SU-DHL-6 (cell line): Measurements from ENCODE around the gene PTGR3.

Experiments used
- H2AFZ ChIP-seq: fragments of 200-600 bp; sonication (generic); 2 replicates; pipeline ENCODE4 v1.6.1; 2014; ENCODE audit warnings: low read depth, mild to moderate bottlenecking, moderate library complexity, mixed read lengths, antibody characterized with exemption, low read length; ENCODE audit not compliant: severe bottlenecking
- H3F3A ChIP-seq: fragments of 200-600 bp; shearing (Covaris generic); 2 replicates; pipeline ENCODE4 v1.6.0; 2016; ENCODE audit warnings: antibody characterized with exemption, mild to moderate bottlenecking; ENCODE audit not compliant: insufficient read depth
- H3K27ac ChIP-seq: fragments of 200-600 bp; sonication (generic); 2 replicates; pipeline ENCODE4 v1.5.1; 2016; ENCODE audit warnings: low read depth, mild to moderate bottlenecking, low read length, moderate library complexity, mixed read lengths
- H3K27me3 ChIP-seq: fragments of 200-600 bp; sonication (generic), shearing (Covaris generic); 2 replicates; pipeline ENCODE4 v1.6.0; 2014; ENCODE audit warnings: mild to moderate bottlenecking, low read length
- H3K36me3 ChIP-seq: fragments of 200-600 bp; sonication (generic); 2 replicates; pipeline ENCODE4 v1.6.1; 2014; ENCODE audit warnings: mild to moderate bottlenecking, low read length, mixed read lengths
- H3K4me2 ChIP-seq: fragments of 300-600, 200-600 bp; shearing (Covaris generic), sonication (generic); 2 replicates; pipeline ENCODE4 v1.6.0; 2014; ENCODE audit warnings: low read length, low read depth, mild to moderate bottlenecking; ENCODE audit not compliant: poor library complexity, severe bottlenecking
- H3K4me3 ChIP-seq: fragments of 200-600 bp; sonication (generic); 2 replicates; pipeline ENCODE4 v1.5.1; 2014; ENCODE audit warnings: antibody characterized with exemption, low read length, mild to moderate bottlenecking, mixed read lengths; ENCODE audit not compliant: insufficient read depth, poor library complexity, severe bottlenecking
- H3K79me2 ChIP-seq: fragments of 200-600 bp; sonication (generic); 2 replicates; pipeline ENCODE4 v1.6.1; 2014; ENCODE audit warnings: mild to moderate bottlenecking, low read length, moderate library complexity; ENCODE audit not compliant: insufficient read depth
- H3K9ac ChIP-seq: fragments of 200-600 bp; sonication (generic); 2 replicates; pipeline ENCODE4 v1.7.0; 2014; ENCODE audit warnings: mild to moderate bottlenecking, low read length
- H3K9me2 ChIP-seq: fragments of 200-600 bp; sonication (generic); replicated peaks from 2 replicates; pipeline ENCODE4 v1.6.1; 2014; ENCODE audit warnings: low read length; ENCODE audit not compliant: insufficient read depth
- H3K9me3 ChIP-seq: fragments of 200-600 bp; sonication (generic); 2 replicates; pipeline ENCODE4 v1.6.1; 2014; ENCODE audit warnings: low read length, mixed read lengths; ENCODE audit not compliant: insufficient read depth
- H4K20me1 ChIP-seq: fragments of 200-600 bp; sonication (generic); 2 replicates; pipeline ENCODE4 v1.6.1; 2014; ENCODE audit warnings: low read depth, mild to moderate bottlenecking, antibody characterized with exemption, low read length, moderate library complexity, mixed read lengths
- CTCF ChIP-seq: fragments of 200-600 bp; sonication (generic); IDR thresholded peaks from one replicate; pipeline ENCODE4 v1.5.1; 2017; ENCODE audit warnings: antibody characterized with exemption, mild to moderate bottlenecking, low read length, moderate library complexity; ENCODE audit not compliant: insufficient read depth, poor library complexity, severe bottlenecking
- EZH2phosphoT487 ChIP-seq: fragments of 200-600 bp; sonication (generic), shearing (Covaris generic); conservative IDR thresholded peaks from 2 replicates; pipeline ENCODE4 v1.6.1; 2018; ENCODE audit warnings: mild to moderate bottlenecking, antibody characterized with exemption, low read length, moderate library complexity, mixed read lengths

Gene PTGR3

GRCh38 chr18:75162978-75163377 lies 46.0 kb downstream of the PTGR3 start:
- Histone ChIP-seq H3K36me3 (no peaks in the 10 kb centered on the region), H3K79me2 (no peaks in the 10 kb centered on the region), H2AFZ (no peak overlapping the region), H3K27me3 (no peaks in the 10 kb centered on the region), H3K9ac (no peak overlapping the region), H3K9me3 (no peaks in the 10 kb centered on the region), H3K4me3 (no peak overlapping the region), H4K20me1 (no peaks in the 10 kb centered on the region), H3K9me2 (no peaks in the 10 kb centered on the region), H3F3A (no peaks in the 10 kb centered on the region), H3K27ac (no peak overlapping the region), H3K4me2 (no peak overlapping the region)
- TF ChIP-seq EZH2phosphoT487 (no peak), CTCF (no peak)

GRCh38 chr18:75162467-75162866 lies 46.5 kb downstream of the PTGR3 start:
- H3K4me2 ChIP-seq: no peak overlapping the region
- no peak overlapping the region for H3K27ac ChIP-seq
- no peaks in the 10 kb centered on the region for H3F3A ChIP-seq
- no peak overlapping the region for H3K9ac ChIP-seq
- H3K4me3 ChIP-seq: no peak overlapping the region
- no peaks in the 10 kb centered on the region for H3K9me2 ChIP-seq
- no peaks in the 10 kb centered on the region for H3K79me2 ChIP-seq
- TF ChIP-seq EZH2phosphoT487: no peak
- no peak for TF ChIP-seq CTCF
- H2AFZ ChIP-seq: no peak overlapping the region
- H3K9me3 ChIP-seq: no peaks in the 10 kb centered on the region
- H3K36me3 ChIP-seq: no peaks in the 10 kb centered on the region
- no peaks in the 10 kb centered on the region for H4K20me1 ChIP-seq
- no peaks in the 10 kb centered on the region for H3K27me3 ChIP-seq

DNA sequence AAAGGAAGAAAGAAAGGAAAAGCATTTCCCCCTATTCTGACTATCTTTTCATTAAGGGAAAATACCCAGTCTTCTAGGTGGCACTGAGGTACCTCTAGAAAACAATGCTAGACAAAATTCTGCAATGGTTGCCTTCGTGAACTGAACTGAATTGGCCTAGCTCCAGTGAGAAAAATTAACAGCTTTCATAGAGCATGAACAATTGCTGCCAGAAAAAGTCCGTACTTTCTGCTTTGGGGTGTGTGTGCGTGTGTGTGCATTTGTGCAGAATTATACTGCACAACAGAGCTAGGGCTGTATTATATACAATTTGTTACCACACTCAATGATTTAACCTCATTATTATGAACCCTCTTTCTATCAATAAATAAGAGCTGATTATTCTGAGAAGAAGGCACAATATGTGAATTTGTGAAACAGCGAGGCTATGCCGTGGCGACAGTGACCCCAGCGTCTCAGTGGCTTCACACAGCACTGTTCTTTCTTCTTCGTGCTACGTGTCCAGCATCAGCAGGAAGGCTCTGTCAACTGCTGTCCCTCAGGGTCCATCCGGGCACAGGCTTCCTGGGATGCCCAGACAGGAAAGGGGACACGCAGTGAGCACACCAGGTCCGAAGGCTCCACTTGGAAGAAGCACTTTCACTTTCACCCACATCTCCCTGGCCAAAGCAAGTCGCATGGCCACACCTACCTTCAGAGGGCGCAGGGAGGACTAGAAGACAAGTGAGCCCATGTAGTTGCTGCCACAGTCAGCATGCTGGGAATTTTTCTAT lies 47.5 kb downstream of the PTGR3 start:
- Histone ChIP-seq H3K9me2 (no peaks in the 10 kb centered on the region), H3K4me3 (no peak overlapping the region), H3K9ac (no peak overlapping the region), H3K79me2 (no peaks in the 10 kb centered on the region), H3K9me3 (no peaks in the 10 kb centered on the region), H4K20me1 (no peaks in the 10 kb centered on the region), H3K27ac (no peak overlapping the region), H3K4me2 (peak overlapping the region; percentile 34), H3K36me3 (no peaks in the 10 kb centered on the region), H2AFZ (no peak overlapping the region), H3K27me3 (no peaks in the 10 kb centered on the region), H3F3A (no peaks in the 10 kb centered on the region)
- TF ChIP-seq CTCF (no peak), EZH2phosphoT487 (no peak)
